Neural progenitor cell (in vitro differentiated cells): Measurements from ENCODE around the gene ZNRF4. TPM values are rescaled to one million over a fixed set of nuclear protein-coding genes. Genes with fewer than 3 reads are reported as not detected.
A peak's percentile ranks its signal among the peaks of the same experiment; 100 is the strongest.

Experiments used
- DNase-seq: peaks from one replicate; pipeline ENCODE4 v3.0.0-alpha.2; 2016; ENCODE audit warnings: low spot score
- H2AFZ ChIP-seq: fragments of 200-600 bp; sonication (generic); replicated peaks from 2 replicates; pipeline ENCODE4 v1.6.1; 2016; ENCODE audit warnings: antibody characterized with exemption
- H3F3A ChIP-seq: fragments of 200-600 bp; sonication (generic); 2 replicates; pipeline ENCODE4 v1.6.1; 2016; ENCODE audit warnings: antibody characterized with exemption, low read depth
- H3K27ac ChIP-seq: fragments of 200-600 bp; sonication (generic); 2 replicates; pipeline ENCODE4 v1.5.1; 2016; ENCODE audit warnings: mild to moderate bottlenecking
- H3K27me3 ChIP-seq: fragments of 200-600 bp; sonication (generic); 2 replicates; pipeline ENCODE4 v1.6.1; 2016; ENCODE audit warnings: mild to moderate bottlenecking, moderate library complexity
- H3K36me3 ChIP-seq: fragments of 200-600 bp; sonication (generic); 2 replicates; pipeline ENCODE4 v1.5.1; 2016
- H3K4me1 ChIP-seq: fragments of 200-600 bp; sonication (generic); 2 replicates; pipeline ENCODE4 v1.6.1; 2016; ENCODE audit warnings: mixed run types
- H3K4me2 ChIP-seq: fragments of 200-600 bp; sonication (generic); 2 replicates; pipeline ENCODE4 v1.6.1; 2016
- H3K4me3 ChIP-seq: fragments of 200-600 bp; sonication (generic); 2 replicates; pipeline ENCODE4 v1.5.1; 2016
- H3K79me2 ChIP-seq: fragments of 200-600 bp; sonication (generic); 2 replicates; pipeline ENCODE4 v1.6.1; 2016; ENCODE audit warnings: low read depth
- H3K9ac ChIP-seq: fragments of 200-600 bp; sonication (generic); 2 replicates; pipeline ENCODE4 v1.6.1; 2016
- H3K9me3 ChIP-seq: fragments of 200-600 bp; sonication (generic); 2 replicates; pipeline ENCODE4 v1.5.1; 2016; ENCODE audit warnings: low read depth
- H4K20me1 ChIP-seq: fragments of 200-600 bp; sonication (generic); 2 replicates; pipeline ENCODE4 v1.6.1; 2016; ENCODE audit warnings: low read depth
- H3K27ac Mint-ChIP-seq: 3 replicates; pipeline ENCODE4 v1.8.0; 2021; ENCODE audit warnings: mixed read lengths
- H3K27me3 Mint-ChIP-seq: 2 replicates; pipeline ENCODE4 v1.8.0; 2022; ENCODE audit warnings: low read depth, mild to moderate bottlenecking, inconsistent platforms, moderate library complexity, mixed read lengths; ENCODE audit not compliant: insufficient read depth
- H3K36me3 Mint-ChIP-seq: 3 replicates; pipeline ENCODE4 v1.8.0; 2021; ENCODE audit warnings: mixed read lengths
- H3K4me1 Mint-ChIP-seq: 3 replicates; pipeline ENCODE4 v1.8.0; 2021; ENCODE audit warnings: mixed read lengths
- H3K4me3 Mint-ChIP-seq: 3 replicates; pipeline ENCODE4 v1.8.0; 2021; ENCODE audit warnings: mild to moderate bottlenecking, moderate library complexity, mixed read lengths
- H3K9me3 Mint-ChIP-seq: 3 replicates; pipeline ENCODE4 v1.8.0; 2020; ENCODE audit warnings: mixed read lengths
- EZH2 ChIP-seq: fragments of 200-600 bp; sonication (generic); IDR thresholded peaks from 2 replicates; pipeline ENCODE4 v1.6.1; 2017; ENCODE audit warnings: antibody characterized with exemption, mild to moderate bottlenecking, moderate library complexity
- EZH2phosphoT487 ChIP-seq: fragments of 200-600 bp; sonication (generic); IDR thresholded peaks from 2 replicates; pipeline ENCODE4 v1.6.1; 2017; ENCODE audit warnings: antibody characterized with exemption
- total RNA-seq: library from RNA; depleted of rRNA; stranded (reverse); fragments of >200 nt; gene quantifications from 2 replicates; pipeline ENCODE4 v1.2.3, GENCODE V29; 2015; ENCODE audit warnings: low replicate concordance
- TF ChIP-seq, protein P1 (sequence below): fragments of 200-600 bp; sonication (generic); IDR thresholded peaks from 2 replicates; pipeline ENCODE4 v1.5.1; 2017; ENCODE audit warnings: antibody characterized with exemption, mild to moderate bottlenecking

Gene ZNRF4
- total RNA-seq, 1 donor from 2014 or later: not detected

DNA sequence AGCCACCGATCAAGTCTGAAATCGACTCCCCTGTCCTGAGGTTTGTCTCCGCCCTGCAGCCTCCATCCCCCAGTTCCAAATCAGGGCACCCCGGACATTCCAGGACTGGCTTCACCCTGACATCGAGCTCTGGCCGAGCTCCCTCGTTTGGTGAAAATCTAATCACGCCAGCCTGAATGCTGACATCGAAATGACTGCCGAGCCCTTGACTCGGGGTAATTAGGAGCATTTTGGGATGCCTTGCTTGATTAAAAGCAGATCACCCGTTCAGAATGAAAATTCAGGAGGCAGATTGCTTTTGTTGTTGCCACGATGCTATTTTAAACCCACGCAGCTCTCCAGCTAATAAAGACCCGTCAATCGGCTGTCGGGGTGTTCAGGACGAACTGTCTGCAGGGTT lies 34.3 kb downstream of the ZNRF4 start:
- peak overlapping the region; percentile 66 for H3K27ac Mint-ChIP-seq
- no peak overlapping the region for H3K27ac ChIP-seq
- no peak for DNase-seq
- peak overlapping the region; percentile 19 for H3K4me2 ChIP-seq
- no peak overlapping the region for H3K9ac ChIP-seq
- H3K36me3 ChIP-seq: no peaks in the 10 kb centered on the region
- no peak overlapping the region for H3K4me3 ChIP-seq
- peak overlapping the region; percentile 76 for H2AFZ ChIP-seq
- H4K20me1 ChIP-seq: no peaks in the 10 kb centered on the region
- TF ChIP-seq EZH2phosphoT487 (no peak), EZH2 (no peak)
- TF ChIP-seq, protein P1, sequence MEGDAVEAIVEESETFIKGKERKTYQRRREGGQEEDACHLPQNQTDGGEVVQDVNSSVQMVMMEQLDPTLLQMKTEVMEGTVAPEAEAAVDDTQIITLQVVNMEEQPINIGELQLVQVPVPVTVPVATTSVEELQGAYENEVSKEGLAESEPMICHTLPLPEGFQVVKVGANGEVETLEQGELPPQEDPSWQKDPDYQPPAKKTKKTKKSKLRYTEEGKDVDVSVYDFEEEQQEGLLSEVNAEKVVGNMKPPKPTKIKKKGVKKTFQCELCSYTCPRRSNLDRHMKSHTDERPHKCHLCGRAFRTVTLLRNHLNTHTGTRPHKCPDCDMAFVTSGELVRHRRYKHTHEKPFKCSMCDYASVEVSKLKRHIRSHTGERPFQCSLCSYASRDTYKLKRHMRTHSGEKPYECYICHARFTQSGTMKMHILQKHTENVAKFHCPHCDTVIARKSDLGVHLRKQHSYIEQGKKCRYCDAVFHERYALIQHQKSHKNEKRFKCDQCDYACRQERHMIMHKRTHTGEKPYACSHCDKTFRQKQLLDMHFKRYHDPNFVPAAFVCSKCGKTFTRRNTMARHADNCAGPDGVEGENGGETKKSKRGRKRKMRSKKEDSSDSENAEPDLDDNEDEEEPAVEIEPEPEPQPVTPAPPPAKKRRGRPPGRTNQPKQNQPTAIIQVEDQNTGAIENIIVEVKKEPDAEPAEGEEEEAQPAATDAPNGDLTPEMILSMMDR: no peak
- H3K4me3 Mint-ChIP-seq: peak overlapping the region; percentile 21
- peaks cover 48% of the 10 kb centered on the region for H3F3A ChIP-seq
- H3K9me3 ChIP-seq: no peaks in the 10 kb centered on the region
- no peaks in the 10 kb centered on the region for H3K9me3 Mint-ChIP-seq
- no peaks in the 10 kb centered on the region for H3K79me2 ChIP-seq
- H3K27me3 ChIP-seq: peaks cover 46% of the 10 kb centered on the region
- no peaks in the 10 kb centered on the region for H3K36me3 Mint-ChIP-seq
- H3K27me3 Mint-ChIP-seq: peaks cover 33% of the 10 kb centered on the region
- peaks cover 49% of the 10 kb centered on the region for H3K4me1 Mint-ChIP-seq
- peaks cover 47% of the 10 kb centered on the region for H3K4me1 ChIP-seq

- no peaks in the 10 kb centered on the region for H3K36me3 Mint-ChIP-seq
- no peak overlapping the region for H2AFZ ChIP-seq
- no peaks in the 10 kb centered on the region for H3K9me3 ChIP-seq
- no peaks in the 10 kb centered on the region for H3K79me2 ChIP-seq
- peaks cover 38% of the 10 kb centered on the region for H3K27me3 Mint-ChIP-seq
- H3K9ac ChIP-seq: no peak overlapping the region
- H3K27ac Mint-ChIP-seq: peak overlapping the region; percentile 74
- no peaks in the 10 kb centered on the region for H3K9me3 Mint-ChIP-seq
- peaks cover 46% of the 10 kb centered on the region for H3F3A ChIP-seq
- peaks cover 53% of the 10 kb centered on the region for H3K4me1 Mint-ChIP-seq
- no peaks in the 10 kb centered on the region for H4K20me1 ChIP-seq
- TF ChIP-seq, protein P1: no peak
- TF ChIP-seq EZH2 (no peak), EZH2phosphoT487 (no peak)
- no peak overlapping the region for H3K4me2 ChIP-seq
- no peak overlapping the region for H3K4me3 Mint-ChIP-seq
- H3K4me3 ChIP-seq: no peak overlapping the region
- DNase-seq: no peak
- H3K36me3 ChIP-seq: no peaks in the 10 kb centered on the region
- H3K4me1 ChIP-seq: peaks cover 64% of the 10 kb centered on the region
- no peak overlapping the region for H3K27ac ChIP-seq
- peaks cover 35% of the 10 kb centered on the region for H3K27me3 ChIP-seq
Observed at GRCh38 chr19:5491565-5491964, 36.3 kb downstream of the ZNRF4 start.

GRCh38 chr19:5492281-5492634 lies 37.0 kb downstream of the ZNRF4 start:
- Mint-ChIP-seq H3K27ac (peak overlapping the region; percentile 75), H3K4me3 (no peak overlapping the region), H3K27me3 (peaks cover 45% of the 10 kb centered on the region), H3K36me3 (peaks cover under 1% of the 10 kb centered on the region), H3K4me1 (peaks cover 58% of the 10 kb centered on the region), H3K9me3 (no peaks in the 10 kb centered on the region)
- H3K27ac ChIP-seq: peak overlapping the region; percentile 96
- no peak overlapping the region for H3K4me3 ChIP-seq
- no peak for DNase-seq
- H3K79me2 ChIP-seq: no peaks in the 10 kb centered on the region
- H3K27me3 ChIP-seq: peaks cover 34% of the 10 kb centered on the region
- peaks cover 65% of the 10 kb centered on the region for H3K4me1 ChIP-seq
- TF ChIP-seq EZH2: no peak
- TF ChIP-seq, protein P1: no peak
- no peak for TF ChIP-seq EZH2phosphoT487
- no peak overlapping the region for H3K4me2 ChIP-seq
- no peak overlapping the region for H3K9ac ChIP-seq
- no peaks in the 10 kb centered on the region for H3K9me3 ChIP-seq
- no peaks in the 10 kb centered on the region for H3K36me3 ChIP-seq
- no peak overlapping the region for H2AFZ ChIP-seq
- H4K20me1 ChIP-seq: no peaks in the 10 kb centered on the region
- peaks cover 44% of the 10 kb centered on the region for H3F3A ChIP-seq
